ENCODE results near the gene CPNE1.

Gene CPNE1

GRCh38 chr20:35618263-35619131 lies 46.2 kb downstream of the CPNE1 start:
- DNase-seq, result no peak

GRCh38 chr20:35617397-35618262 lies 47.1 kb downstream of the CPNE1 start:
- DNase-seq, result peak; percentile 55

GRCh38 chr20:35616465-35617396 lies 48.0 kb downstream of the CPNE1 start:
- peak; percentile 61 for DNase-seq

GRCh38 chr20:35615667-35616464 lies 48.8 kb downstream of the CPNE1 start, which contains the start of gene SPAG4:
Gene SPAG4, plus strand, starts transcription at chr20:35615829. Its CDS starts 175 bp downstream, at chr20:35616004.
- peak; percentile 100 for DNase-seq

- DNase-seq, result no peak
These were observed 53.2 kb downstream of the CPNE1 start for GRCh38 chr20:35611482-35611881.

- no peak for DNase-seq
These were observed 53.8 kb downstream of the CPNE1 start for GRCh38 chr20:35610833-35611427.

GRCh38 chr20:35607003-35607735 lies 57.5 kb downstream of the CPNE1 start:
- no peak for DNase-seq

GRCh38 chr20:35606127-35606526 lies 58.6 kb downstream of the CPNE1 start:
- no peak for DNase-seq

GRCh38 chr20:35604449-35604747 lies 60.3 kb downstream of the CPNE1 start:
- no peak for DNase-seq

- DNase-seq, result no peak
These were observed 60.8 kb downstream of the CPNE1 start for GRCh38 chr20:35603695-35604448.

GRCh38 chr20:35602851-35603495 lies 61.7 kb downstream of the CPNE1 start:
- DNase-seq, result no peak

- DNase-seq, result no peak
These were observed 62.7 kb downstream of the CPNE1 start for GRCh38 chr20:35601990-35602389.

- DNase-seq, result peak; percentile 81
These were observed 63.4 kb downstream of the CPNE1 start for GRCh38 chr20:35600993-35601973.

GRCh38 chr20:35600176-35600992 lies 64.3 kb downstream of the CPNE1 start:
- DNase-seq, result no peak

- DNase-seq, result no peak
These were observed 65.0 kb downstream of the CPNE1 start for GRCh38 chr20:35599776-35600120.

GRCh38 chr20:35598899-35599775 lies 65.6 kb downstream of the CPNE1 start:
- no peak for DNase-seq

Data from CD4-positive, alpha-beta T cell treated with Interleukin-15 for 1 hour (primary cell).